Stimulated activated CD8-positive, alpha-beta memory T cell treated with anti-CD3 and anti-CD28 coated beads, Interleukin-15, amount 100 ng/mL, for 1 hour (primary cell): ENCODE data around the gene VIPR2.

Source experiments
- DNase-seq: peaks from one replicate; pipeline ENCODE4 v3.0.0-alpha.2; 2020; ENCODE audit warnings: low read depth

VIPR2 gene

DNA sequence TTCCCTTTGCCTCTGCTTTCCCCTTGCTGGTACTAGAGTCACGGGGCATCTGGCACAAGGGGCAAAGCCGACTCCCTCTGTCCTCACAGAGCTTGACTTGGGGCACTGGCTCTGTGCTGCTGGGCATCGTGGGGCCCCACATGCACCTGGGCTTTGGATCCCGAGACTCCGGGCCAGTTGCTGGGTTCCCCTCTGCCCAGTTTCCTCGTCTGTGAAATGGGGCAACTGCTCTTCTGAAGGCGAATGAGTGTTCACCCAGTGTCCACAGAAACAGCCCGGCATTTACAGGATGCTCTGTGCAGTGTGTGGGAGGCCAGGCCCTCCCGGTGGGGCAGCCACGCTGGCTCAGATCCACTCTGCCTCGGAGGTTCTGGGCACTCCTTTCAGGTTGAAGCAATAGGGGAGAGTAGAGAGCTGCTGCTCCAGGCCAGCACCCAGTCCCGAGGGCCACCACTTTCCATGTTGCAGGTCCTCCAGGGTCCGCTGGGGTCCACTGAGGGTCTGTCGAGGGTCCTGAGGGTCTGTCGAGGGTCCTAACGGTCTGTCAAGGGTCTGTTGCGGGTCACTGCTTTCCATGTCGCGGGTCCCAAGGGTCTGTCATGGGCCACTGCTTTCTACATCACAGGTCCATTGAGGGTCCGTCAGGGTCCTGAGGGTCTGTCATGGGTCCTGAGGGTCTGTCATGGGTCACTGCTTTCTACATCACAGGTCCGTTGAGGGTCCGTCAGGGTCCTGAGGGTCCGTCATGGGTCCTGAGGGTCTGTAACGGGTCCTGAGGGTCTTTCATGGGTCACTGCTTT, 103.6 kb downstream of the VIPR2 start:
- no peak for DNase-seq

DNA sequence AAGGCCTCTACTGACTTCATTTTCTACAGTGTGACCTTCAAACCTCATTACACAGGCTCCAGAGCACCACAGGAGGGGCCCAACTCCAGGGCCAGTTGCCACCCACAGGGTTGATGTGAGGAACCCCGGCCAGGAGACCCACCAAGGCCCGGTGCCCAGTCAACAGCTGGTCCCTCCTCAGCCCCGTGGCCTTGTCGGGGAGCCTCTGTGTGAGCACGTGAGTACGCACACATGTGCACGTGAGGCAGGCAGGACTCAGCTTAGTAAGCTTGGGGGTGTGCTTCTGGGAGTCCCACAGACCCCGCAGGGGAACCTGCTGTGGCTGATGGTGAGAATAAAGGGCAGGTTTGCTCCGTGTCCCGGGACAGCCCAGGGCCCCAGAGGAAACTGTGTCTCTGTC, 104.5 kb downstream of the VIPR2 start:
- DNase-seq: no peak

DNA sequence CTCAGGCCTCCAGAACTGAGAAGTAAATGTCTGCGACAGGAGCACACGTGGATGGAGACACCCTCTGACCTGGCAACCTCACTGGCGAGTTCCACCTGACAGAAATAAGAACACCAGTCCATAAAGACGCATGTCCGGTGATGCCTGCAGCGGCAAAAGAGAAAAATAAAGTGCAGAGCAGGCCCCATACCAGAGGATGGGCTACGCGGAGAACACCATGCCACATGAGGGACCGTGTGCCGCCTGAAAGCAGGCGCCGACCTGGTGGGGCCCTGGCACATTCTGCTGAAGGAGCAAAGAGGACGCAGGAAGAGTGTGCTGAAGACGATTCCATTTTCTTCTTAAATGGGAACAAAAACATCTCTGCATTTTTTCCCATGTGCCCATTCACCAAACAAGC, 105.0 kb downstream of the VIPR2 start:
- no peak for DNase-seq

DNA sequence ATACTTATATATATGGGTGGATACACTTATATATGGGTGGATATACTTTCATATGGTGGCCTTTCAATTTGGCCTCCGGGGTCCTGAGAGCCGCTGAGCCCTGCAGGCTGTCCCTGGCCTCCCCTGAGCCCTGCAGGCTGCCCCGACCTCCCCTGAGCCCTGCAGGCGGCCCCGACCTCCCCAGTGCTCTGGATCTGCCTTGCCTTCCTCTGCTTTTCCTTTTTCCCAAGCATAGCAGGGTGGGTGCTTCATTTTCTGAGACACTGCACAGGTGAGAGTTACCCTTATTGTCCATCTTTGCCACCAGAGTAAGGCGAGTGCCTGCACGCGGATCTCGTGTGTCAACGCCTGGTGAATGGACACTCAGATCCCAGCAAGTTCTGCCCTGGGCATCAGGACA, 106.6 kb downstream of the VIPR2 start:
- no peak for DNase-seq

DNA sequence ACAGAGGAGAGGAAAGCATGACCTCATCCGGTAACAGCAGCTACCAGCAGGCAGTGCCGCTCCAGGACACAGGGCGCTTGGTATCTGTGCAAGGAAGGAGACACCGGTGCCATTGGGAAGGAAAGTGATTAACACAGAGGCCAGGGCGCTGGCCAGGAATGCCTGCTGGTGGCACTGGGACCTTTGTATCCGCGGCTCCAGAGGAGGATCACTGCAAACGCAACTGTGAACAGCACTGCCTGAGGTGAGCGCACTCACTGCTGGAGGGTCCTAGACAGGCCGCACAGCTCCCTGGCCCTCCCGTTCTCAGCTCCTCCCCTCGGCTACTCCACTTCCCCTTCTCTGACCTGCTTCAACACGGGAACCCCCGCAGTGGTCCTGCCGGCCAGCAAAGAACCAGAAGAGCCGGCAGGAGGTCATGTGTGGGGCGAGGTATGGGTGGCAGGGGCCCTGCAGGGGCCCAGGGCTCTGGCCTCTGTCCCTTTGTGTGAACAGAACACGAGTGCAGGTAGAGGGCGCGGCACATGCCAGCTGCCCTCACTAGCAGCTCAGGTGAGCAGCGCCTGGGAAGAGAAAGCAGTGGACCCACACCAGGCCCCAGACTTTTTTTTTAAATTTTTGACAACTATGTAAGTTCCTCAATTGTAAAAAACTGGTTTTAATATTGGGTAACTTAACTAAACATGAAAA, 107.6 kb downstream of the VIPR2 start:
- no peak for DNase-seq

DNA sequence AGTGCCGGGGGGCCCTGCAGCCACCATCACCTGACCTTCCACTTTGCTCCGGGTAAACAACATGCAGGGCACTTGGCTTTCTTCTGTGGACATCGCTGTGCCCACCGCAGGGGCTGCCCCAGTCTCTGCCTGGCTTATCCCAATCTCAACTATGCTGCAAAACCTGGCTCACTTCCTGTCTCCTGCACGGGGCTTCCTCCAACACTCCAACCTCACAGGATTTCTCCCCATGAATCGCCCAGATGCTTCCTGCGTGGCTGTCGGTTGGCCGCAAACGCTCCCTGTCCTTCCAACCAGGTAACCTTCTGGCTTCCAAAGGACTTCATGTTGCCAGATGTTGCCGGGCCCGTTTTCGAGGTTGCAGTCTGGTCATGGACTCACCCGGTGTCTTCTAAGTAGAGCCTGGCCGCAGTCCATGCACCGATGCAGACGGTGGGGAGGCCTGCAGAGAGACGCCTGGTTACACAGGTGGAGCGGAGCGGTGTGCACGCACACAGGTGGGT, 109.0 kb downstream of the VIPR2 start:
- DNase-seq: no peak

DNA sequence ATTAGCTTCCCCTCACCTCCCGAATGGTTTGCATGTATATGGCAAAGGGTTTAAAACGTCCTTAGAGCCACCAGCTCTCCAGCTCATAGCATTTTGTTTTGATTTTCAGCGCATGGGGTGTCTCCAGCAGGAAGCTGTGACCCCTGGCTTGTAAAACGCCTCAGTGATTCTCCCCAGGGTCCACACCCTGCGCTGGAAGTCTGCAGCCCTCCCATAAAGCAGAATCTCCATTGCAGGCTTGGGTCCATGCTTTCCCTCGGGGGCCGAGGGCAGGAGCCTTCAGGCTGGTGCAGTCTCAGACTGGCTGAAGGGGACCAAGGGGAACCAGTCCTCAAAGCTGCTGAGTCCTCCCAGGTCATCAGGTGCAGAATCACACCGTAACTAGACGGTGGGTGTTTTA, 109.7 kb downstream of the VIPR2 start:
- DNase-seq: no peak

DNA sequence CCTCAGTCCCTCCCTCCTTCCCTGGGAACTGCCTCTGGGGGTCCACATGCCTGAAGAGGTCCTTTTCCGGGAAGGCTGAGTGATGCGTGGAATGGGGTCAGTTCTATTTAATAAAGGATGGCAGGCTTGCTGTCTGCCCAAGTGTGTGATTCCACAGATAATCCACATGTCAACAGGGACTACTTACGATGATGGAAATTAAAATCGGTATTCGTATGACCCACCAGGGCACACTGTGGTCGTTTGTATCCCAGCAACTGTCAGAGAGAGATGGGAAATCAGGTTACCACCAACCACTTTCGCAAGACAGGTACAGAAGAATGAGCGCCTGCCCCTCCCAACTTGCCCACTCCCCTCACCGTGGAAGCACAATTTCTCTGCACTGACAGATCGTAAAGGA, 110.3 kb downstream of the VIPR2 start:
- no peak for DNase-seq

DNA sequence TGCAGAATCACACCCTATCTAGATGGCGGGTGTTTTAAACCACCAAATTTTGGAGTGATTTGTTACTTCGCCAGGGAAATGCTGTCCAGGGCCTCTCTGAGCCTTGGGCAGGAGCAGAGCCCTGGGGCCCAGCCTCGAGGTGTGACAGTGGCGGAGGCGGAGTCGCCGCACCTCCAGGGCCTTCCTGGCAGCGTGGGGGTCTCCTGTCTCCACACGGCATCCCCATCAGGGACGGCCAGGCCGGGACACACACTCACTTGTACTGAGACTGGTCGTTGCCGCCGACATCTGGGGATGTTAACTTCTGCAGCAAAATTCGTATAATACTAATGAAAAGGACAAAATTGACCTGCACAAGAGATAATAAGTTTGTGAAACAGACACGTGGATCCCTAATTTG, 110.7 kb downstream of the VIPR2 start:
- DNase-seq: no peak

DNA sequence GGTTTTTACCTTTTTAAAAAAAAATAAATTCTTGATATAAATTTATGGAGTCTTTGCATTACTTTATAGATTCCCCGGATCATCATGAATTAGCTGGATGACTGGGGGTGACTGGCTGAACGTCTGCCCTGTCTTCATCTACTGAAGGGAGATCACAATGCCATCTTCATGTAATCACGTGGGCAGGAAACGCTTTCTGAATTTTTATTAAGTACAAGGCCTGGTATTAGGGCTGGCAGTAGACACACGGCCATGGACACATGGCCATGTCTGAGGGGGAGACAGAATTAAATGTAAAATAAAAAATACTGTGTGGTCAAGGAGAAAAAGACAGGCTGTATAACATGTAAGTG, 111.2 kb downstream of the VIPR2 start:
- no peak for DNase-seq

DNA sequence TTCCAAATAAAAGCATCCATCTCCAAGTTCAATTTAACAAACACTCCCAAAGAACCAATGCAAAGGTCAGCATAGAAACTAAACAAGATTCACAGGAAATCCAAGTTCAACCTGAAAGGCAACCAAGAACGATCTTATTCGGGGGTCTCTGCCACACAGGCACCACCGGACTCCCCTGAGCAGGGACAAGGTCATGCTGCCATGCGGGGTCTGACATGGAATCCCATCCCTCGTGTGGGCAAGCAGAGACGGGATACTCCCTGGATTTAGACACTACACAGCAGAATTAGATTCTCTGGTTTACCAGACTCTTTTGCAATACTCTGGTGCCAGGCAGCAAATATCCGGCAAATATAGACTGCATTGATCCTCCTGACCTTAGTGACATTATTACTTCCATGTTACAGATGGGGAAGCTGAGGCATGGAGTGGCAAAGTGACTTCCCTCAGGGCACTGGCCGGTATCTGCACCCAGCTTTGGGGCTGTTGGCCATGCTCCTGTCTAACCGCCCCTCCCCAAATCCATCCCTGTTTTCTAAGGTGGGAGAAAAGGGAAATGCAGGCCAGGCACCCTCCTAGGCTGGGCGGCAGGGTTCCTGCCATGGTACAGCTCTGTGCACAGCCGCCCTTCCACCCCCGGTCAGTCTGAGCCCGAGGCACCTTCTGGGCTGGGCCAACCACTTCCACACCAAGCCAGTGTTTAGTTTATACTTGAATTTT, 111.8 kb downstream of the VIPR2 start:
- DNase-seq: no peak

DNA sequence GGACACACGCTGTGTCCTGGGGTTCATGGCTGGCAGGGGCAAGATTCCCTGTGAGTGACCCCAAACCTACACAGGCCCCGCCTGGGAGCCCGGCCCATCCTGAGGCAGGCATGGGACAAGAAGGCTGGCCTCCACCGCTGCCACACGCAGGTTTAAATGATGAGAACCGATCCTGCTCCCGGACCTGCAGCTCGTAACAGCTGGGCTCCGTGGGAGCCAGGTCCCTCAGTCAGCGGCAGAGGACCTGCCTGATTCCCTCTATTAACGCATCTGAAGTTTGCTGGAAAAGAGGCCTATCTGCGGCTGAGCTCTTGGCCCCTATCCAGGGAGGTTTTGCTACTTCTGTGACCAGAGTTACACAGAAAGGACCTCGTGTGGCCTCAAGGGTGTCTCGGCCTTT, 112.3 kb downstream of the VIPR2 start:
- no peak for DNase-seq

DNA sequence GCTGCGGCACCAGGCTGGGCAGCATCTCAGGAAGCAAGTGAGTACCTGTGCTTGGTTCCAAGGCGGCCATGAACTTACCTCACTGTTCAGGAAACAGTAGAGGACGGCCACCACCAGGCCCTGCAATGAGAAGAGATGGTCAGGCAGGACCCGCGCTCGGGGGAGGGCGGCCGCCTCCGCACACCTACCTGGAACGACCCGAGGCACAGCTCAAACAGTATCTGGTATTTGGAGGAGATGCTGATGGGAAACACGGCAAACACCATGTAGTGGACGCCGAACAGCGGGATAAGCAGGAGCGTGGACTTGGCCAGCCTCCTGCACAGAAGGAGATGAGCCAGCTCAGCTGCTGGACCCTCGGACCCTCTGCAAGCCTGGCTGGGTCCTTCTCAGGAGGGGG, 112.9 kb downstream of the VIPR2 start:
- DNase-seq: no peak

DNA sequence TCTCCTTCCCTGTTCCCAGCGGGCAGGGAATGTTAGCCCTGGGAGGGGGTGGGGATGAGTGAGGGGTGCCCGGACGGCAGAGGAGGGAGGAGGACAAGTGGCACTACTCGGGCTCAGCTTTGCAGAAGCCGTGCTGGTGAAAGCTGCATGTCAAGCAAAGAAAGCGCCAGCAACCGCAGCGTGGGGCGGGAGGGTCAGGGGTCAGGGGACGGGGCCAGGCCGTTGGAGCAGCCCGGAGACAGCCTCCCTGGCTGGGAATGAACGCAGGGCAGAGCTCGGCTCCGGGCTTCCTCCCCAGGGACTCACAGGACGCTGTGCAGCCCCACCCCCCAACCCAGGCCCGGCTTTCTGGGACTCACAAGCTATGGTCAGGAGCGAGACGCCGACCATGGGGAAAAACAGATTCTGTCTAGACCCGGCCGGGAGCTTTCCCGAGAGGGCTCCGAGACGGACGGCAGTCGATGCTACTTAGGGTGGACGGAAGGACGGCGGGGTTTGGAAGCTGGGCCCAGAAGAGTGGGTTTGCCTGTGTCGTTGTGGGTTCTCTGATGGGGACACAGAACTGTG, 113.4 kb downstream of the VIPR2 start:
- DNase-seq: no peak

DNA sequence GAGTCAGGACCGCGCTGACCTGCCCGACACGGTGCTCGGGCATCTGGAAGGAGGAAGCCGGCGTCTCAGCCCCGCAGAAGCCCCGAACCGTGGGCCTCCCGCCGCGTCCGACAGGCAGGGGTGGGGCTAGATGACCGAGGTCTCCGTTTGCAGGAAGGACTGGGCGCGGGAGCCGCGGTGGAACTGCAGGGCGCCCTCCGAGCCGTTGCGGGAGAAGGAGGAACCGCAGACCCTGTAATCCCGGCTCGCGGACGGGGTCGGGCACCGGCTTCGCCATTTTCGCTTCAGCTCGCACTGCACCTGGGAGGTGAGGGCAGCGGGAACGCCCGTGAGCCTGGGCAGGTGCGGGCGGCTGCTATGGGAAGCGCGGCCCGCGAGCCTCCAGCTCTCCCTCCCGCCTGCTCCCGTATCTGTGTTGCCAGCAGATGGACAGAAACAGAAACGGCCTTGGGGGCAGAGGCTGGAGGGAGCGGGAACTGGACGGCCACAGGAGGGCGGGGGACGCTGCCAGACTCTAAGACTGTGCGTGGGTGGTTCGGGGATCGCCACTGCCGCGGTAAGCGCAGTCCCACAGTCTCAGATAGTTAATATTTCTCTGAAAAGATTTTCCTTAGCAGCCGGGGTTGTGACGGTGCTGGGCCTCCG, 114.1 kb downstream of the VIPR2 start:
- DNase-seq: no peak

DNA sequence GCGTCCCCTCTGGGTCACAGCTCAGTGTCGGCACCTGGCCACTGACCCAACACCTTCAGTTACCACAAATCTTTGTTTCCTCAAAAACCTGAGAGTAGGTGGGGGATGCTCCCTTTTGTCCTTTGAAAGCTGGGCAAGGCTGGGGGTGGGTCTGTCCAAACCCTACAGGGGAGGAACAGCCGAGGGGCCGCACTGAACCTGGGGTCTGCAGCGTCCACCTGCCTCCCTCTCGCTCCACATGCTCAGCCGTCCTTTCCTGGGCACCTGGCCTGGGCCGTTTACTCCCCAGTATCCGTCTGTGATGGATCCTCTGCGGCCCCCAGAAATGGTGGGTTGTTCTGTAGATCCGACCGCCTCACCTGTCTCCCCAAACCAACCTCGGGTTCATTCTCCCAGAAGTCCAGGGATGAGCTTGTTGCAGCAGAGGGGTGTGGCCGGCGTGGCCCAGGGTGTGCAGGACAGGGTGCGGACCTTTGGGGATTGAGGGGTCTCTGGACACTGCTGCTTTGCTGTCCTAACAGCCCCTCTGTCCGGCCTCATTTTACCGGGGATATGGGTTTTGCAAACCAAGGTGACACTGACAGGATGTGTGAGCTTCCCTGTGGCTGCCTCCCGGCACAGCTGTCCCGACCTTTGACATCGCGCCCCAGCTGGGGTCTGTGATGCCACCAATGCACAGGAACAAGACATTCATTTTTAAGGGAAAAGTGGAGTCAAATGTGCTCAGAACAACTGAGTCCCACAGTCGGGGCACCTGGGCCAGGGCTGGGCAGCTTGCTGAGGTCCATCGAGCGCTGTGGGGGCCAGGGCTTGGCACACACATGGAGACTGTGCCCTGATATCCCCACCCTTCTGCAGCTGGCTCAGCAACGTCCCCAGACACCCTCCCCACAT, 115.9 kb downstream of the VIPR2 start:
- no peak for DNase-seq

DNA sequence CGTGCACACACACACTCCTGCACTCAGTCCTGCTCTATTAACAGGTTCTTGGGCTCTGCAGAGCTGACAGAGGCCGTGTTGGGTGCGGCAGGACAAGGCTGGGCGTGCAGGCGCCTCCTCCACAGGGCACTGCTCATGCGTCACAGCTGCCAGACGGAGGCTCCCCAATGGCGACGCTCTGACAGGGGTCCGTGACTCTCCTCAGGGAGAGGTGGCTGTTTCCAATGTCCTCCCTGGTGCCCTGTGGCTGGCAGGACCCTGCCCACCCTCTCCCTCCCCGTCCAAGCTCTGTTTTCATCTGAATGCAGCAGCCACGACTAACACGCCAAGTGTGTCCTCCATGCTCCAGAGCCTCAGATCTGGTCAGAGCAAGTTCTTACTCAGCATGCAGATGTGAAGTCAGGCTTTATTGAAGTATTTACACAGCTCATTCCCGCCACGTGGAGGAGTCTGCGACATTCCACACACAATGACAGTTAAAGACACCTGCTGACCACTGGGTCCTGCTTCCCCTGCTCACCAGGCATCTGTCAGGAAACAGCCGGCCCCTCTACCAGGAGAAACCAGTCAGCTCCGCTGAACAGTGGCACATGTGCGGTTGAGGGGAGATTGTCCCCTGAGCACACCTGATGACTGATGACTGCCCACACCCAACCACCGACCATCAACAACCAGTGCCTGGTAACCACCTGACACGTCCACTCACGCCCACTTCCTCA, 116.7 kb downstream of the VIPR2 start:
- DNase-seq: no peak

DNA sequence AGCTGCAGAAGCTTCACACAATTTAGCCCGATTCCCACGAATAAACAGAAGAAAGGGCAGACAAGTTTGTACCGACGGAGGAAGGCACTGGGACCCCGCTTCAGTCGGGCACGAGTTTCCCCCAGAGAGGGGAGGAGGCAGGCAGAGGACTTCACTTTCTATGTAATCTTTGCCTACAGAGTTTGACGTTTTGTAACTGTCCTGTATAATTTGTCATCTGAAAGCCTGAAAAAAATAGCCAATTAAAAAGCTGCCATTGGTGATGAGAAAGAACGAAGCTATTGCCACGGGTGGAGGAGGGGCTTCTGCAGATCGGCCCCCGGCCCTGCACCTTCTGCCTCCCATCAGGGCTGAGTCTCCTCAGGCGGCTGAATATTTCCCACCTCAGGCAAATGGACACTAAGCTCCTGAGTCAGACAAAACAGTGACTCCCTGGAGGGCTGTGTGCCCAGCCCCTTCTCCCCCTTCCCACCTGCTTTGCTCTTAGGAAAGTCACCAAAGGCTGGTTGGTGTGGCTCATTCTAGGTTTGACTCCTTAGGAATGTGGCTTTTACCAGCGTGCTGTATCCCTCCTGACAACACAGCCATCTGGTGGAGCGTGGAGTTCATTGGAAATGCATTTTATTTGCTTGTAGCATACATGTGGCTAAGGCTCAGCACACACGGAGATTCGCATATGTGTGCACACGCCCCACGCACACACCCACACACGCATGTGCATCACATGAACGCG, 117.4 kb downstream of the VIPR2 start:
- DNase-seq: no peak

DNA sequence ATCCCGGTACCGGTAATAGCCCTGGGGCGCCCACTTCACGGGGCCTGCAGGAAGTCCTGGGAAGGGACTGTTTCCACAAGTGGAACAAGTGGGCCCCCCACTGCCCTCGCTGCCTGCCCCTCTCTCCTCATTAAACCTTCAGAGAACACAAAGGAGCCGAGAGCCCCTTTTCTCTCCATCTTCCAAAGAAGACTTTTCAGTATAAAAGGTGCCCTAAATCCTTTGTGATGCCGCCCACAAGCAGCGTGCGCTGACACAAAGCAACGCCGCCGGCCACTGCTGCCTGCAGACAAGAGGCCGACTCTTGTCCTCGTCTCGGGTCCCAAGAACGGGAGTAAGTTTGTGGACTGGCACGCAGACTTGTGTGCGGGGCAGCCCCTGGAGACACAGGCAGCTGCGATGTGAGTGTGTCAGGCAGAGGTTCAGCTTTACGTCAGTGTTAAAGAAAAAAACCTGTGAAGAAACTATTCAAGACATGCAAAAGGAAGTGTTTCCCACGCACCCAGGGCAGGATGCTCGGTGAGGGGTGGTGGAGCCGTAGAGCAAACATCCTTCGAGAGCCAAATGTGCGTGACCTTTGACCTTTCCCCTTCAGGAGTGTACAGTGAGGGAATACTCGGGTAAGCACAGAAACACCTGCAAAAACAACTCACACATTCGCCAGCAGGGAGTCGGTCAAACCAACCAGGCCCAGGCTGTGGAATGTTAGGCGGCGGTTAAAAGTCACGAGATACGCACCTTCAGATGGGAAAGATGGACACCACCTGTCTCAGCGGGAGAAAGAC, 118.2 kb downstream of the VIPR2 start:
- DNase-seq: no peak
